Measurements from ENCODE around the gene ZNF90. TPM values are rescaled to one million over a fixed set of nuclear protein-coding genes. Genes with fewer than 3 reads are reported as not detected.
A peak's percentile ranks its signal among the peaks of the same experiment; 100 is the strongest.

ZNF90 gene
- 0.71 and 1.2 TPM in 2 replicates for total RNA-seq (2013; cell fraction: nucleolus; rRNA removed)
- total RNA-seq (2014; rRNA removed): 0.06 and 0.16 TPM in 2 replicates
- total RNA-seq (2014; rRNA removed; fragmentation: Illumina TruSeq; extraction: Trizol): 0.18 TPM in 2 replicates
- total RNA-seq (2021): 0.21 TPM in 1 of 2 replicates, not detected in the other
- polyA plus RNA-seq (2011; ENCODE audit: low read depth): 1.9 TPM
- 1.3 and 1.9 TPM in 2 replicates for polyA plus RNA-seq (2011; rRNA removed)
- 0.90 and 1.1 TPM in 2 replicates for polyA plus RNA-seq (2011; cell fraction: cytosol; rRNA removed)
- polyA plus RNA-seq (2011; cell fraction: nucleus; rRNA removed): 2.9 and 3.0 TPM in 2 replicates
- 1.2 and 1.7 TPM in 2 replicates for polyA plus RNA-seq (2012)
- 0.07 and 0.11 TPM in 2 replicates for polyA plus RNA-seq (2014; fragmentation: Illumina TruSeq; extraction: Trizol)
- polyA plus RNA-seq (2014; fragmentation: Nextera tagmentation; extraction: Ambion mirVana): under 1 TPM; 0.07 to 0.13 TPM
- 0.15 and 0.24 TPM in 2 replicates for polyA plus RNA-seq (2014; rRNA removed)
- under 1 TPM; 0.21 to 0.35 TPM for polyA plus RNA-seq (2016; fragmentation: Nextera tagmentation; extraction: Ambion mirVana)
- polyA minus RNA-seq (2011; rRNA and poly(A)+ RNA removed): 1.0 and 1.6 TPM in 2 replicates
- polyA minus RNA-seq (2011; cell fraction: cytosol; rRNA and poly(A)+ RNA removed): not detected in 2 replicates
- polyA minus RNA-seq (2011; cell fraction: nucleus; rRNA and poly(A)+ RNA removed): 1.3 and 1.6 TPM in 2 replicates
- percentile 15 among the genes with signal in this experiment for Bru-seq, nascent RNA
- percentile 20 among the genes with signal in this experiment for BruChase-seq, experiment 1, labeled RNA remaining after a 6-hour chase
- BruChase-seq, experiment 2, labeled RNA remaining after a 2-hour chase: percentile 17 among the genes with signal in this experiment
- long read RNA-seq, experiment 1: 0 reads
- long read RNA-seq, experiment 2: 0 reads

DNA sequence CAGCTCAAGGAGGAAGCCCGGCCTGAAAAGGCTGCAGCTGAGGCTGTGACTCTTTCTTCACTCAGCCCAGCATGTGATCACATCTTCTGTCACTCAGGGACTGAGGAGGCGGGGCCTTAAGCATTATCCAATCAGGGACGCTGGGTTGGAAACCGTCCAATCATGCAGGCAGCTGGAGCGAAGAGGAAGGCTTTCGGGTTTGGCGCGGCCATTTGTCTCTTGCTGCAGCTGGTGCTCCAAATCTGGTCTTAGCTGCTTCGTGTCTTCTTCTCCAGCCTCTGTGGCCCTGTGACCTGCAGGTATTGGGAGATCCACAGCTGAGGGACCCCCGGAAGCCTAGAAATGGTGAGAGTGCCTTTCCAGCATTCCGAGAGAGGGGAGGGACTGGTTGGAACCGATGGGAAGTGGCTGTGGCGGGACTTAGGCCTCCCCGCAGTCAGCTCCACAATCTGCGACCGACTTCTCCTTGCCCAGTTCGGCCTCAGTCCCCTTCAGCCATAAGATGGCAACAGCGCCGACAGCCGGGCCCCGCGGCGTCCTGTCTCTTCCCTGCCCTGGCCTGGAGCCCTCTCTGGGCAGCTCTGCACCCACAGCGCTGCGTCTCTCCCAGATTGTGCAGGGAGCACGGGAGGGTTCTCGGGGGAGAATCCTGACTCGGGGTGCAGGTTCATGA is at the start of gene ZNF90:
TSS of gene ZNF90 (plus strand) at position 210 of the 673 bp plus-strand sequence. CDS start at position 343, 133 bp downstream.
- peak within 1 kb of the TSS; percentile 30; the same call in 1 of the 2 replicates for H3K4me2 ChIP-seq (ENCODE audit: control insufficient read depth, insufficient read depth)
- H3K9ac ChIP-seq (ENCODE audit: control insufficient read depth, insufficient read depth, low read length): peak within 1 kb of the TSS; percentile 22
- ChIA-PET CTCF (no interaction called here), SMC1A (ENCODE audit: uncharacterized antibody, unreplicated experiment) (no interaction called here), POLR2A (interaction anchor here (0.6 kb wide), 1 partner anchor 98 kb away, joined by 3 read pairs; no protein-coding TSS in a partner anchor), RAD21 (ENCODE audit: unreplicated experiment) (no interaction called here)
- no peak for FAIRE-seq
- intact Hi-C loops (cut with micrococcal nuclease; ENCODE audit: unreplicated experiment) (no loop called here), in situ Hi-C loops (cut with MboI) (no loop called here)
- H3K27ac ChIP-seq (ENCODE audit: control insufficient read depth, insufficient read depth): no peak within 1 kb of the TSS
- H3K9me3 ChIP-seq (replicated peaks; ENCODE audit: control insufficient read depth, insufficient read depth, low read length): no peaks in the 10 kb centered on the region; the same call in 1 of the 3 replicates
- BruUV-seq (replicated peaks): no TSS peak
- ATAC-seq: no peak
- WGBS (ENCODE audit: insufficient coverage, insufficient replicate concordance, low lambda C conversion rate, missing lambda C conversion rate): under 1% methylated on average over 28 of the region's 28 CpGs
- H2AFZ ChIP-seq (ENCODE audit: control insufficient read depth, low read depth, low read length): peak within 1 kb of the TSS; percentile 44; the same call in 1 of the 2 replicates
- no peaks in the 10 kb centered on the region for H3K4me1 ChIP-seq (ENCODE audit: control insufficient read depth, insufficient read depth, low read length)
- no peaks in the 10 kb centered on the region for H3K79me2 ChIP-seq (ENCODE audit: control insufficient read depth, insufficient read depth, low read length)
- no peak for TF ChIP-seq RUNX3 (IDR thresholded peaks at IDR 0.05; ENCODE audit: low read length)
- TF ChIP-seq NFYB (IDR thresholded peaks at IDR 0.05; ENCODE audit: insufficient read depth, low read depth, low read length): peak; percentile 61; the same call in 1 of the 2 replicates
- TF ChIP-seq YY1 (IDR thresholded peaks at IDR 0.05; ENCODE audit: low read depth, low read length): peak; percentile 51; the same call in 1 of the 2 replicates
- TF ChIP-seq EZH2 (IDR thresholded peaks at IDR 0.05; ENCODE audit: borderline replicate concordance, control insufficient read depth, low read depth, low read length): no peak
- TF ChIP-seq, protein P1, sequence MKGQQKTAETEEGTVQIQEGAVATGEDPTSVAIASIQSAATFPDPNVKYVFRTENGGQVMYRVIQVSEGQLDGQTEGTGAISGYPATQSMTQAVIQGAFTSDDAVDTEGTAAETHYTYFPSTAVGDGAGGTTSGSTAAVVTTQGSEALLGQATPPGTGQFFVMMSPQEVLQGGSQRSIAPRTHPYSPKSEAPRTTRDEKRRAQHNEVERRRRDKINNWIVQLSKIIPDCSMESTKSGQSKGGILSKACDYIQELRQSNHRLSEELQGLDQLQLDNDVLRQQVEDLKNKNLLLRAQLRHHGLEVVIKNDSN (IDR thresholded peaks at IDR 0.05; ENCODE audit: borderline replicate concordance, extremely low read length, insufficient read depth, low read depth, low read length): peak; percentile 45
- peak; percentile 48 for TF ChIP-seq SP1 (IDR thresholded peaks at IDR 0.05; ENCODE audit: low read depth, low read length)
- TF ChIP-seq, protein P2, sequence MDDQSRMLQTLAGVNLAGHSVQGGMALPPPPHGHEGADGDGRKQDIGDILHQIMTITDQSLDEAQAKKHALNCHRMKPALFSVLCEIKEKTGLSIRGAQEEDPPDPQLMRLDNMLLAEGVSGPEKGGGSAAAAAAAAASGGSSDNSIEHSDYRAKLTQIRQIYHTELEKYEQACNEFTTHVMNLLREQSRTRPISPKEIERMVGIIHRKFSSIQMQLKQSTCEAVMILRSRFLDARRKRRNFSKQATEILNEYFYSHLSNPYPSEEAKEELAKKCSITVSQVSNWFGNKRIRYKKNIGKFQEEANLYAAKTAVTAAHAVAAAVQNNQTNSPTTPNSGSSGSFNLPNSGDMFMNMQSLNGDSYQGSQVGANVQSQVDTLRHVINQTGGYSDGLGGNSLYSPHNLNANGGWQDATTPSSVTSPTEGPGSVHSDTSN (IDR thresholded peaks at IDR 0.05; ENCODE audit: insufficient replicate concordance, low read depth, low read length): peak; percentile 44
- TF ChIP-seq, protein P3, sequence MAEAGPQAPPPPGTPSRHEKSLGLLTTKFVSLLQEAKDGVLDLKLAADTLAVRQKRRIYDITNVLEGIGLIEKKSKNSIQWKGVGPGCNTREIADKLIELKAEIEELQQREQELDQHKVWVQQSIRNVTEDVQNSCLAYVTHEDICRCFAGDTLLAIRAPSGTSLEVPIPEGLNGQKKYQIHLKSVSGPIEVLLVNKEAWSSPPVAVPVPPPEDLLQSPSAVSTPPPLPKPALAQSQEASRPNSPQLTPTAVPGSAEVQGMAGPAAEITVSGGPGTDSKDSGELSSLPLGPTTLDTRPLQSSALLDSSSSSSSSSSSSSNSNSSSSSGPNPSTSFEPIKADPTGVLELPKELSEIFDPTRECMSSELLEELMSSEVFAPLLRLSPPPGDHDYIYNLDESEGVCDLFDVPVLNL (IDR thresholded peaks at IDR 0.05; ENCODE audit: low read depth, low read length): 0 out of 2 replicates have a peak, but pooled peaks have one; percentile 27
- no peak for TF ChIP-seq ZNF24 (IDR thresholded peaks at IDR 0.05)
- TF ChIP-seq POLR2A (IDR thresholded peaks at IDR 0.05; ENCODE audit: low read depth, low read length): peak; percentile 33; the same call in 1 of the 2 replicates
- TF ChIP-seq, protein P4, sequence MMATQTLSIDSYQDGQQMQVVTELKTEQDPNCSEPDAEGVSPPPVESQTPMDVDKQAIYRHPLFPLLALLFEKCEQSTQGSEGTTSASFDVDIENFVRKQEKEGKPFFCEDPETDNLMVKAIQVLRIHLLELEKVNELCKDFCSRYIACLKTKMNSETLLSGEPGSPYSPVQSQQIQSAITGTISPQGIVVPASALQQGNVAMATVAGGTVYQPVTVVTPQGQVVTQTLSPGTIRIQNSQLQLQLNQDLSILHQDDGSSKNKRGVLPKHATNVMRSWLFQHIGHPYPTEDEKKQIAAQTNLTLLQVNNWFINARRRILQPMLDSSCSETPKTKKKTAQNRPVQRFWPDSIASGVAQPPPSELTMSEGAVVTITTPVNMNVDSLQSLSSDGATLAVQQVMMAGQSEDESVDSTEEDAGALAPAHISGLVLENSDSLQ (IDR thresholded peaks at IDR 0.05): peak; percentile 91
- H3K4me3 ChIP-seq: peak within 1 kb of the TSS; percentile 50; the same call in 1 of the 2 replicates
- no peaks in the 10 kb centered on the region for H4K20me1 ChIP-seq (ENCODE audit: control insufficient read depth, insufficient read depth)
- peak; percentile 11 for DNase-seq (ENCODE audit: low read depth, low spot score)
- no peaks in the 10 kb centered on the region for H3K36me3 ChIP-seq (ENCODE audit: control insufficient read depth in 2 of 2, insufficient read depth in 2 of 2, low read length in 1 of 2)
- H3K27me3 ChIP-seq (replicated peaks in 1 of 2; ENCODE audit: control insufficient read depth in 2 of 2, insufficient read depth in 2 of 2, low read length in 1 of 2): no peaks in the 10 kb centered on the region

Data from GM12878 (cell line).